HEK293T (cell line): ENCODE data around the gene BCR.
A peak's percentile ranks its signal among the peaks of the same experiment; 100 is the strongest.
"Not testable (repeated sequence)": the region's sequence is repeated elsewhere in the genome, so short reads cannot be mapped to it uniquely, and the experiment has no call there.

Experiments
- CTCF ChIA-PET: fragments of 350-600 bp; formaldehyde crosslinking; extraction: SDS; loops from one replicate; lab custom pipeline; 2021; ENCODE audit warnings: antibody characterized with exemption, inconsistent platforms; lab: Yijun Ruan, JAX
- POLR2A ChIA-PET: fragments of 350-600 bp; formaldehyde crosslinking; extraction: SDS; loops from one replicate; lab custom pipeline; 2020; ENCODE audit warnings: antibody characterized with exemption, inconsistent platforms; lab: Yijun Ruan, JAX
- DNase-seq: peaks from one replicate; pipeline ENCODE4 v3.0.0; 2012; ENCODE audit warnings: mixed read lengths; ENCODE audit errors: extremely low spot score
- ARNT ChIP-seq: fragments of 450-650 bp; IDR thresholded peaks from 2 replicates; pipeline ENCODE4 v1.6.1; 2017; ENCODE audit warnings: mild to moderate bottlenecking
- CTBP1 ChIP-seq: fragments of 450-650 bp; IDR thresholded peaks from 2 replicates; pipeline ENCODE4 v1.6.1; 2016; ENCODE audit warnings: borderline replicate concordance
- ELF4 ChIP-seq: fragments of 450-650 bp; IDR thresholded peaks from 2 replicates; pipeline ENCODE4 v1.6.1; 2017; ENCODE audit warnings: antibody characterized with exemption
- FOXA1 ChIP-seq: fragments of 450-650 bp; IDR thresholded peaks from 2 replicates; pipeline ENCODE4 v1.6.1; 2016; ENCODE audit warnings: mild to moderate bottlenecking
- FOXK2 ChIP-seq: fragments of 450-650 bp; IDR thresholded peaks from 2 replicates; pipeline ENCODE4 v1.6.1; 2016; ENCODE audit warnings: mild to moderate bottlenecking
- FOXM1 ChIP-seq: fragments of 450-650 bp; IDR thresholded peaks from 2 replicates; pipeline ENCODE4 v1.6.1; 2017; ENCODE audit warnings: mild to moderate bottlenecking, borderline replicate concordance
- HDGF ChIP-seq: fragments of 450-650 bp; IDR thresholded peaks from 2 replicates; pipeline ENCODE4 v1.6.1; 2017; ENCODE audit warnings: antibody characterized with exemption, borderline replicate concordance
- L3MBTL2 ChIP-seq: fragments of 450-650 bp; conservative IDR thresholded peaks from 2 replicates; pipeline ENCODE4 v1.6.1; 2016; ENCODE audit warnings: mild to moderate bottlenecking
- LEF1 ChIP-seq: fragments of 450-650 bp; IDR thresholded peaks from 2 replicates; pipeline ENCODE4 v1.6.1; 2017; ENCODE audit warnings: mild to moderate bottlenecking, borderline replicate concordance
- NFRKB ChIP-seq: fragments of 450-650 bp; IDR thresholded peaks from 2 replicates; pipeline ENCODE4 v1.6.1; 2016; ENCODE audit warnings: mild to moderate bottlenecking, moderate library complexity
- SP1 ChIP-seq: fragments of 450-650 bp; IDR thresholded peaks from 2 replicates; pipeline ENCODE4 v1.6.1; 2017
- SUZ12 ChIP-seq: fragments of 450-650 bp; IDR thresholded peaks from 2 replicates; pipeline ENCODE4 v1.6.1; 2016; ENCODE audit warnings: mild to moderate bottlenecking
- TARDBP ChIP-seq: fragments of 450-650 bp; IDR thresholded peaks from 2 replicates; pipeline ENCODE4 v1.6.1; 2016
- ZNF384 ChIP-seq: fragments of 450-650 bp; IDR thresholded peaks from 2 replicates; pipeline ENCODE4 v1.6.1; 2016
- TF ChIP-seq, protein P1 (sequence below): fragments of 450-650 bp; IDR thresholded peaks from 2 replicates; pipeline ENCODE4 v1.6.1; 2016

Gene BCR

DNA sequence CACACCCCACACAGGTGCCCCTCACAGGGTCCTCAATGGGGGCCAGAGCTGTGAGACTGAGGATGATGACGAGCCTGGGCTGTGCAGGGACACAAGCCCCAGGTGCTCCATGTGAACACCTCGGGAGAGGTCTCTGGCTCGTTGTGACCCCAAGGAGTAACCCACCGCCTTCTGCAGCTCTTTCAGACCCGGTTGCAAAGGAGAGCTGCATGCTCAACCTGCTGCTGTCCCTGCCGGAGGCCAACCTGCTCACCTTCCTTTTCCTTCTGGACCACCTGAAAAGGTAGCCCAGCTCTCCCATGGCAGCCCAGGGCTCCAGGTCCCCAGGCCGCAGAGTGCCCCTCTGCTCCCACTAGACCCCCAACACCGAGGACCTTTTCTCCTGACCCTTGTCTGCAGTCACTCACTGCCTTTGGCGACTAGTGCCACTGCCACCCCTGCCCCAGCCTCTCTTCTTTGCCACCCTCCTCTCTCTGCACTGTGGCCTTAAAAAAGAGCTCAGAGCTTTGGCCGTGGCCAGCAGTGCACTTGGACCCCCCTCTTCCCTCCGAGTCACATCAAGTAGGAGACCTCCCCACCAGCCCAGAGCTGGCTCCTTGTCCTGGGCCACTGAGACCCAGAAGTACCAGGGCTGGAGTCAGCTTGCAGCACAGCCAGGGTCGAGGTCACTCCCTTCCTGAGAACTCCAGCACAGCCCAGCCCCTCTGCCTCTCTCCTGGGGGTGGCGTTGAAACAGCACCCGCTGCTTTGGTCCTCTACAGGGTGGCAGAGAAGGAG, 133.7 kb downstream of the BCR start:
- DNase-seq = no peak
- no peak for TF ChIP-seq FOXK2
- TF ChIP-seq ARNT = no peak
- no peak for TF ChIP-seq ZNF384
- TF ChIP-seq CTBP1 = no peak
- TF ChIP-seq, protein P1, sequence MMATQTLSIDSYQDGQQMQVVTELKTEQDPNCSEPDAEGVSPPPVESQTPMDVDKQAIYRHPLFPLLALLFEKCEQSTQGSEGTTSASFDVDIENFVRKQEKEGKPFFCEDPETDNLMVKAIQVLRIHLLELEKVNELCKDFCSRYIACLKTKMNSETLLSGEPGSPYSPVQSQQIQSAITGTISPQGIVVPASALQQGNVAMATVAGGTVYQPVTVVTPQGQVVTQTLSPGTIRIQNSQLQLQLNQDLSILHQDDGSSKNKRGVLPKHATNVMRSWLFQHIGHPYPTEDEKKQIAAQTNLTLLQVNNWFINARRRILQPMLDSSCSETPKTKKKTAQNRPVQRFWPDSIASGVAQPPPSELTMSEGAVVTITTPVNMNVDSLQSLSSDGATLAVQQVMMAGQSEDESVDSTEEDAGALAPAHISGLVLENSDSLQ = no peak
- CTCF ChIA-PET = interaction anchor here (2.0 kb wide), 1 partner anchor 72 kb away, joined by 10 read pairs; no protein-coding TSS in a partner anchor
- POLR2A ChIA-PET = no interaction called here

DNA sequence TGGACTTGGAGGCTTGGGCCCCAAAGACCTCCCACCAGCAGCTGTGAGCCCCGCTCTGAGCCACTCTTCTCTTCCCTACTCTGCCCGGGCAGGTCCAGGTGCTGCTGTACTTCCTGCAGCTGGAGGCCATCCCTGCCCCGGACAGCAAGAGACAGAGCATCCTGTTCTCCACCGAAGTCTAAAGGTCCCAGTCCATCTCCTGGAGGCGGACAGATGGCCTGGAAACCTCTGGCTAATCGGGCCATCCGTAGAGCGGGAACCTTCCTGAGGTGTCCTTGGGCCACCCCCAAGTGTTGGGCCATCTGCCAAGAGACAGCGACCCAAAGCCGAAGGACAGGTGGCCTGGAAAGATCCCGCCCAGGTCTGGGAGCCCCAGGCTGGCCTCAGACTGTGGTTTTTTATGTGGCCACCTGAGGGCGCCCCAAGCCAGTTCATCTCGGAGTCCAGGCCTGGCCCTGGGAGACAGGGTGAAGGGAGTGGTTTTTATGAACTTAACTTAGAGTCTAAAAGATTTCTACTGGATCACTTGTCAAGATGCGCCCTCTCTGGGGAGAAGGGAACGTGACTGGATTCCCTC, 135.1 kb downstream of the BCR start:
- TF ChIP-seq TARDBP (no peak), FOXM1 (no peak), CTBP1 (no peak), SP1 (no peak), ARNT (no peak), L3MBTL2 (no peak), HDGF (no peak), LEF1 (no peak), ELF4 (no peak), FOXA1 (no peak), SUZ12 (no peak)
- POLR2A ChIA-PET = no interaction called here
- CTCF ChIA-PET = no interaction called here
- peak; percentile 73 for DNase-seq

DNA sequence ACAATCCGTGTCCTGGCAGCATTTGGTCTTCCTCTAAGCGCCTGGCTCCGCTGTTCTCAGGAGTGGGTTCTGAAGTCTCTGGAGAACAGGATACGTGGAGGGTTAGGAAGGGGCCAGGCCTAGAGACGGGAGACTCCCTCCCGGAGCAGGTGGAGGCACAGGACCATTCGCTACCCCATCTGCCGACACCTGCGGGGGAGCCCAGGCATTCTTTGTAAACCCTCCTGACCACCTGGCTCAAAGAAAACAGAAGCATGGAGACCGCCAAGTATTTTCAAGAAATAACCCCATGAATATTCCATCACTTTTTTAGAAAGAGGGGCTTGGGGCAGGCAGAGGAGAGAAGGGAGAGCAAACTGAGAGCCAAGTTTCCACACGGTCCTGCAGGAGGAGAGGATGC, 136.3 kb downstream of the BCR start:
- DNase-seq, CTCF ChIA-PET, POLR2A ChIA-PET: not testable (repeated sequence)

DNA sequence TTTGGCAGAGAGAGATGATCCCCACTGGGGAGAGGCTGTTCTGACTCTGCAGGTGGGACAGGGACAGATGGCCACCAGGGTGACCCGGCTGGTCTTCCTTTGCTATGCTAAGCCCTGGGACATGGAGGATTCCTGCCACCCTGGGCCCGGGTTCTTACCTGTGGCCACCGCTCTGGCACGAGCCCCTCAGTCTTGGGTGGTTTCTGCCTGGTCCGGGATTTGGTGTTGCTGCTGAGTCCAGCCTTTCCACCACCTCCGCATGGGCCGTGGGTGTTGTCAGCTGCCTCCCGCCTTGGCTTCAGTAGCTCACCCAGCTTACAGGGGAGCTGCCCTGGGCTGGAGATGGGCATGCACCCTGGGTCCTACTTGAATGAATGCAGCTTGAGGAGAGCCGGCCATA, 138.0 kb downstream of the BCR start:
- DNase-seq, CTCF ChIA-PET, POLR2A ChIA-PET: not testable (repeated sequence)

DNA sequence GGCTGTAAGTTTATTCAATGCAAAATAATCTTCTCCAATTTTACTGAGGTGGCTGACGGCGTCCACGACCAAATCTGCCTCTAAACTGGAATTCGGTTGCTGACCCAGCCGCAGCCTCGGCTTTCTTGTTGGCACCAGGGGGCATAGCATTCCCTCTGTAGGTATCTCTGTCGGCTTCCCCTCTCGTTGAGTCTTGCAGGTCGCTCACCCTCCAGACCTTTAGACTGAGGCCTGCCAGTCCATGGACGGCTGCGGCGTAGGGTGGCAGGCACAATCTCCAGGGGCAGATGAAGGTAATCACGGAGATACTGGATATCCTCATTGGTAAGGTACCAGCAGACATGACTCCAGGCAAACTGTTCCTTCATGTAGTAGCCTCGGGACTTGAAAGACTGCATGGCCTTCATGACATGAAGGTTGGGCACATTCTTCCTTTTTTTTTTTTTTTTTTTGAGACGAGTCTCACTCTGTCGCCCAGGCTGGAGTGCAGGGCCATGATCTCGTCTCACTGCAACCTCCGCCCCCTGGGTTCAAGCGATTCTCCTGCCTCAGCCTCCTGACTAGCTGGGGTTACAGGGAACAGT, 142.3 kb downstream of the BCR start:
- POLR2A ChIA-PET, CTCF ChIA-PET, DNase-seq: not testable (repeated sequence)

DNA sequence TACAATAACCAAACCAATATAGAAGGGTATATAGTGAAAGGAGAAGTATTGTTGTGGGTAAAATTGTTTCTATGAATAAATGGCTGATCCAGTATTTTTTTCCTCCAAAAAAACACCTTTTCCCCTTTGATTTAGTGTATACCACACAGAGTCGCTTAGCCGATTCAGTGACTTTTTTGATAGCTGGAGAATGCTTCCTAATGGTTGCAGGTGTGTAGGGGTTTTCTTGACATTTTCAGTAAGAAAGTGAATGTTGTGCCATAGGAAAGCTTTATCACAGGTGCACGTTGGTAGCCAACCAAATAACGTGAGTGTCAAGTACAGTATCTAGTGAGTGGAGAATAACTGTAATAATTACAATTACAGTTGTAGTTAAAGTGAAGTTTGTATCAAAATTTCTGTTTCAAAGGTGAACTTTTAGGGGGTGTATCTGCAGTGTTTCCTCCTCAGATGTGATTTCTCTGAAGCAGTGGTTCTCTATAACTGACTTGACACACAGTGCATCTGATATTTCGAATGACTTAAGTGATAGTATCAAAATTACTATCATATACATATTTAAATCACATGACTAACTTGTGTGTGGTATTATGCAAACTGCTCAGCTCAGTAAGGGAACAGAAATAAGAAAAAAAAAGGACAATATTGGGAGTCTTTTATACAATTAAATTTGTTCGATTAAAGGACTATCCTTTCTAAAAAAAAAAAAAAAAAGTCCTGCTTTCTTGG, 143.8 kb downstream of the BCR start:
- POLR2A ChIA-PET, DNase-seq: not testable (repeated sequence)
- CTCF ChIA-PET = interaction anchor here (0.9 kb wide), 1 partner anchor 62 kb away, joined by 4 read pairs; no protein-coding TSS in a partner anchor

DNA sequence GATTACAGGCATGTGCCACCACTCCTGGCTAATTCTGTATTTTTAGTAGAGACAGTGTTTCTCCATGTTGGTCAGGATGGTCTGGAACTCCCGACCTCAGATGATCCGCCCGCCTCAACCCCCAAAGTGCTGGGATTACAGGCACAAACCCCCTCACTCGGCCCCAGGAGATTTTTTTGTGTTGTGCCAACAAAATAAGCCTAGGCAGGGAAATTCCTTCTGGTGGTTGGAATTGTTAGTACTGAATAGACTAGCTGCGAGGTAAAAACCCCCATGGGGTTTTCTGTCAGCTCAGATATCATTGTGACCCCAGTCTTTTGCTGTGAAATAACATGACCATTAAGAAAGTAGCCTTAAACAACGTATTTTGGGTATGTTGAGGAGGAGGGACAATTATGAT, 144.9 kb downstream of the BCR start:
- DNase-seq = no peak
- TF ChIP-seq ARNT (no peak), L3MBTL2 (no peak), CTBP1 (no peak), LEF1 (no peak), FOXA1 (no peak), HDGF (no peak), FOXM1 (no peak), TARDBP (no peak), NFRKB (no peak), FOXK2 (no peak), ELF4 (no peak)
- ChIA-PET CTCF (no interaction called here), POLR2A (no interaction called here)

DNA sequence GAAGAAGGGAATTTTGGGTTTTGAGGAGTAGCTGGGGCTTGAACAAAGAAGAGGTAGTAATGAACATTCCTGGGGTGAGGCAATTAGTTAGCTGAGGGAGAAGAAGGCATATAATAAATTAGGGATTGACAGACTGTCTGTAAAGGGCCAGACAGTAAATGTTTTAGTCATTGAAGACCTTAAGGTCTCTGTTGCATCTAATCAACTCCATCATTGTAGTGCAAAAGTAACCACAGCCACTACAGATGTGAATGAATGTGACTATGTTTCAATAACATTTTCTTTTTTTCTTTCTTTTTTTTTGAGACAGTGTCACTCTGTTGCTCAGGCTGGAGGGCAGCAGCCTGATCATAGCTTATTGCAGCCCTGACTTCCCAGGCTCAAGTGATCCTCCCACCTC, 153.5 kb downstream of the BCR start:
- CTCF ChIA-PET, POLR2A ChIA-PET, DNase-seq: not testable (repeated sequence)

DNA sequence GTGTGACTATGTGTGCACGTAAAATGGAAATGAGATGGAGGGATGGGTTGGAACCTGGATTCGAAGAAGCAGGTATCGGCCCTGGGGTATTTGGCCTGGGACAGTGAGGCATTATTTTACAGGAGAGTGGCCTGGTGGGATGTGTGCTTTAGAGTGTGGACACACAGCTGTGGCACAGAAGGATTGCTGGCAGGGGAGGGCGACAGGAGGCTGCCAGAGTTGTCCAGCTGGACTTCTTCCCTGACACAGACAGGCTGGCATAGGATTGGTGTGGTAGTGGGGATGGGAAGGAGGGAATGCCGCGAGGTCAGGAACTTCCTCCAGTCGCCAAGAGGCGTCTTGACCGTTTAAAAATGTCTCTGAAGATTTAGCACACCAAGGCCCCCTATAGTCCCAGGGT, 157.4 kb downstream of the BCR start:
- POLR2A ChIA-PET, CTCF ChIA-PET, DNase-seq: not testable (repeated sequence)

DNA sequence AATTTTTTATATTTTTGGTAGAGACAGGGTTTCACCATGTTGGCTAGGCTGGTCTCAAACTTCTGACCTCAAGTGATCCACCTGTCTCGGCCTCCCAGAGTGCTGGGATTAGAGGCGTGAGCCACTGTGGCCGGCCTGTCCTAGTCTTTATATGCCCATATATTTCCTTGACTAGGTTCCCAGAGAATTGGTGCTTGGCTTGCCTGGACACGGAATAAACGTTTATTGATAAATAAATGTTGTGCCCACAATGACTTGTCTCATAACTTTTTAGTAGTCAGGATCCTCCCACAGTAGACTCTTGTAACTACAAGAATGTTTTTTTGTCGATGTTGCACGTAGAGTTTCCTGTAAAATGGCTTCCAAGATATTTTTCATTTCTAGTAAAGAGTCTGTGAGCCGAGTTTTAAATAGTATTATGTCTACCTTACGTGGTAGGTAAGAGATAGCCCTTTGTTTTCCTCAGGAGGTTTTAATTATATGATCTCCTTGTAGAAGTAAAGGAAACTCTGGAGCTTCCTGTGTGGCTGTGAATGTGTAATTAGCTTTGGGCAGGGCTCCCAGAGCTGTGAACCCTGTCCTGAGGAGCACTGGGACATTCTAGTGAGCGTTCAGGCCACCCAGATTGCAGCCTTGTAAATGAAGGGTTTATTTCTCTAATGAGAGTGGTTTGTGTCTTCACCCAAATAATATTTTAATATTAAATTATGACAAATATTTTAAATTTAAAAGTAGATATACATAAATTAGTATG, 161.8 kb downstream of the BCR start:
- DNase-seq, CTCF ChIA-PET, POLR2A ChIA-PET: not testable (repeated sequence)
